GM13976 (cell line): ENCODE measurements around the gene HOXC6.

ENCODE experiments used
- DNase-seq: peaks from one replicate; pipeline ENCODE4 v3.0.0; 2012; ENCODE audit warnings: low spot score
- CTCF ChIP-seq: IDR thresholded peaks from 2 replicates; pipeline ENCODE4 v1.5.1; 2012; ENCODE audit warnings: borderline replicate concordance, mild to moderate bottlenecking; ENCODE audit not compliant: insufficient read depth; ENCODE audit errors: extremely low read depth, missing control alignments, control extremely low read depth
- in situ Hi-C: fragments of 300-500 bp; cut with MboI; formaldehyde crosslinking; loops from one replicate; pipeline ENCODE4 v1.12.0; 2022; ENCODE audit warnings: low sequenced_read_pairs, mixed read lengths, inconsistent platforms; ENCODE audit not compliant: unreplicated experiment

HOXC6 gene

DNA sequence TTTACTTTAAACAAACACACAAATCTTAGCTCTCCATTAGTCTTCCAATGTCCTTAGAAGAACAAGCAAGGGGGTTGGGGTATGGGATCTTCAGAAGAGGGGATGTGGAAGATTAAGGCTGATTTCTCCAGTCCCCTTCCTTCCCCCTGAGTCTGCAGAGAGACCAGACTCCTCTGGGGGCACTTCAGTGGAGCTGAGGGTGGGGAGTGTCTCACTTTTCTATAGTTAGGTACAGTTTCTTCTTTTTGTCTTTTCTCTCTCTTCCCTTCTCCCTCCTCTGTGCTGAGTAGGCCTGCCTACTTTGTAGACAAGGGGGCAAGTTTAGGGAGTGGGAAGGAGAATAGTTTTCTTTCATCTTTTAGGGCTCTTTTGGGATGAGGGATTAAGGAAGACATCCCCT, 27.9 kb downstream of the HOXC6 start:
- TF ChIP-seq CTCF: no peak
- DNase-seq: no peak
- in situ Hi-C loops: no loop called here

DNA sequence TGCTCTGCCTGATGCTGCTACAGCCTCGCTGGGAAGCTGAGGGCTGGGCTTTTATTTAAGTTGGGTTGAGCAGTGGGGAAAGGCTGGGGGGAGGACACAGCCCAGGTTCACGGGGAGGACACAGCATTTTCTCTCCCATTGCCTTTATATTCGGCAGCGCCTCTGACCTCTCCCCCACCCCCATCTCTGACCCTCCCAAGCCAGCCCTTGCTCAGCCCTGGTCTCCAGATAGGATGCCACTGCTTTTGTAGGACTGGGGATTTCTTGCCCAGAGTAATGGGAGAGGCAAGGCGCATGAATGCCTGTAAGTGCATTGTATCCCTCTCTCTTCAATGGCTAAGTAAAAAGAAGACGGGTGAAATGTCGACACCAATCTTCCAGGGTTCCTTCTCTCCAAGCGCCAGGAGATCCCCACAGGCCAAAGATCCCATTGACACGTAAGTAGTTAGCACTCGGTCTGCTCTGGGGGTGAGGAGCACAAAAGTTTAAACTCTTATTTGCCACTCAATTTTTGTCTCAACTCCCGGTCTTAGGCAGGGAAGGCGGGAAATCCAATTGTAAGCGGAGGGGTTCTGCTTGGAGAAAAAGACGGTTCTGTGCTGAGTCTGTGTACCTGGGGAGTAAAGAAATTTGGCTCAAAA, 30.0 kb downstream of the HOXC6 start:
- no peak for DNase-seq
- in situ Hi-C loops: no loop called here
- TF ChIP-seq CTCF: no peak

DNA sequence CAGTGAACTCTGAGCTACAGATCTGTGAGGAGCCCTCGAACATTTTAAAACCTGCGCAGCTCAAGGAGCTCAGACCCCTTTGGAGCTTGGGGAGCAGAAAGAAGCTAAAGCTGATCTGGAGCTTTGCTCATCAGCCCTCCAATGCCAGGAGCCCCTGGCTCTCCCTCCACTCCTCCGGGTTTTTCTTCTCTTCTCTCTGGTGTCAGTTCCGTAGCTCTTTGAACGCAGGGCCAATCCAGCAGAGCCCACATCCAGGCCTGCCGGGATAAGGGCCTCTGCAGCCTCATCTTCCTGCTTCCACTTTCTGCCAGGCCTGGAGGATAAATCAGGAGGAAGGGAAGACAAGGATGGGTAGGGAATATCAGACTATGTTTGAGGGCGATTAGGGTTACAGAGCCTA, 31.4 kb downstream of the HOXC6 start:
- in situ Hi-C loops: no loop called here
- no peak for TF ChIP-seq CTCF
- no peak for DNase-seq

DNA sequence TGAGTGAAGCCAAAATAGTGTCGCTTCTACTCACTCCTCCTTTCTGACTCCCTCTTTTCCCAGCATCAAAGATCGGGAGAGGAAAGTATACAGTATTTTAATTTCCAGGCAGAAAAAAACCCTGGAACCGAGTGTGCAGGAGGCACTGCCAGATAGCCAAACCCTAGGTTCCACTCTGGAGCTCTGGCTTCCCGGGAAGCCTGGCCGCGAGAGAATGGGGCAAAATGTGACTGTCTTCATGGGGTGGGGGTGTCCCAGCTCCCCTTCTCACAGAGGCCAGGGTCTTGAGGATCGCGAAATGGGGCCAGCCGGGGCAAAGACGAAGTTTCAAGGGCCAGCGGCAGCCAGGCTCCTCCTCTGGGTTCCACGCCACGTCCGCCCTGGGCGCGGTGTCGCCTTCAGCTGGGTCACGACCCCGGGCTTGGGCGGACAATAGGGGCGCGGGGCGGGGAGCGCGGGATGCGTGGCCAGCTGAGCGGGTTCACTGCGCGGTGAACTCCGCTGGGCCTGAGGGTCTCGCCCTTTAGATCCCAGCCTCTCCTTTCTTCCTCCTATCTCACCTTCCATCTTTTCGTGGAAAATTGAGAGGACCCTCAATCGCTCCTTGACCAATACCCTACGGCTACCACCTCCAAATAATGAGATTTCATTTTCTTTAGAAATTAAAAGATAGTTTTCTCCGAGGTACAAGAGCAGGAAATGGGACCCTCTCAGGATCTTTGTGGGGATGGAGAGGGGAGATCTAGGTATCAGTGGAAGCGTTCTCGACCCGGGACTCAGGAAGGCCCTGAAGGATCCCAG, 32.1 kb downstream of the HOXC6 start:
- in situ Hi-C loops: no loop called here
- no peak for DNase-seq
- no peak for TF ChIP-seq CTCF

GRCh38 chr12:54060975-54061778, 32.9 kb downstream of the HOXC6 start:
- no peak for TF ChIP-seq CTCF

GRCh38 chr12:54065677-54066076, 37.4 kb downstream of the HOXC6 start:
- TF ChIP-seq CTCF: no peak
- no peak for DNase-seq
- in situ Hi-C loops: no loop called here

More at GRCh38 chr12:54060975-54061778, 32.9 kb downstream of the HOXC6 start:
- no peak for DNase-seq
- in situ Hi-C loops: no loop called here
